Right lobe of liver (tissue), 6 donors: ENCODE measurements around the gene TMEM74B. TPM values are rescaled to one million over a fixed set of nuclear protein-coding genes. Genes with fewer than 3 reads are reported as not detected.
"Not testable (repeated sequence)": the region's sequence is repeated elsewhere in the genome, so short reads cannot be mapped to it uniquely, and the experiment has no call there.

ENCODE experiments used
- ATAC-seq, 4 donors: fragments of 200-7000 bp; cut with Tn5 transposase; one replicate each; pipeline ENCODE4 v1.9.1; 2020; ENCODE audit warnings: mild to moderate bottlenecking in 4 of 4, moderate library complexity in 4 of 4
- DNase-seq, 3 donors: peaks; one replicate each; pipeline ENCODE4 v3.0.0-alpha.2; 2020
- H3K27ac ChIP-seq, 3 donors: fragments of 200-600 bp; one replicate each; pipeline ENCODE4 v1.8.0; 2022
- H3K27me3 ChIP-seq, 2 donors: fragments of 200-600 bp; one replicate each; pipeline ENCODE4 v1.8.0; 2022
- H3K36me3 ChIP-seq, 4 donors: fragments of 200-600 bp; sonication (generic) in 1 of 4; one replicate each; pipeline versions ENCODE4 v1.5.1 to v1.8.0; 2017 to 2022; ENCODE audit warnings: control low read depth in 1 of 4
- H3K4me1 ChIP-seq, 4 donors: fragments of 200-600 bp; sonication (generic) in 1 of 4; one replicate each; pipeline versions ENCODE4 v1.5.1 to v1.8.0; 2017 to 2022; ENCODE audit warnings: control low read depth in 1 of 4
- H3K4me3 ChIP-seq, 3 donors: fragments of 200-600 bp; one replicate each; pipeline ENCODE4 v1.8.0; 2022
- H3K9me3 ChIP-seq, 4 donors: fragments of 200-600 bp; sonication (generic) in 1 of 4; one replicate each; pipeline versions ENCODE4 v1.5.1 to v1.8.0; 2017 to 2022; ENCODE audit warnings: control low read depth in 1 of 4
- POLR2A ChIP-seq: fragments of 450-650 bp; IDR thresholded peaks from one replicate; pipeline ENCODE4 v1.6.1; 2017; ENCODE audit warnings: antibody characterized with exemption, mild to moderate bottlenecking
- WGBS: methylation state at CpG from one replicate; pipeline ENCODE4 v1.1.6; 2018; ENCODE audit warnings: low coverage, low lambda C conversion rate; ENCODE audit not compliant: insufficient coverage; ENCODE audit errors: missing lambda C conversion rate; 5-methylcytosine and 5-hydroxymethylcytosine counted together
- intact Hi-C, 2 donors: fragments of 100-400 bp; cut with DNase I; formaldehyde crosslinking; loops; one replicate each; pipeline versions ENCODE4 v1.11.2 to v1.14.1; 2022
- total RNA-seq, 6 experiments: library from RNA; depleted of rRNA in 2 of 6; stranded (reverse); fragments of >200 nt in 2 of 6; fragmentation: NEBNext Ultra II Directional in 3 of 6; extraction: Animal tissue kit (Norgen Biotek cat#: 25700) in 3 of 6; gene quantifications; one replicate each; pipeline versions ENCODE4 v1.1.0 to v1.2.4, GENCODE V29; 2016 to 2023
- TF ChIP-seq, protein P1 (sequence below), 4 donors: fragments of 200-600 bp in 3 of 4; fragments of 450-650 bp in 1 of 4; IDR thresholded peaks; one replicate each; pipeline versions ENCODE4 v1.5.1 to v1.8.0; 2016 to 2022; ENCODE audit warnings: antibody characterized with exemption in 4 of 4, mild to moderate bottlenecking in 2 of 4
- donor health status: DM: no; HTN: yes; CAD: no.
- donor health status: DM: no; HTN: no; CAD: no.
- donor health status: DM: no; HTN: no; CAD: no.
- donor health status: DM: no; HTN: yes; CAD: no.
- donor health status: DM: no; HTN: yes; CAD: no.

Gene TMEM74B
- total RNA-seq, 6 experiments from 2014 or later = 0.37 to 2.8 (median 1.8) TPM

DNA sequence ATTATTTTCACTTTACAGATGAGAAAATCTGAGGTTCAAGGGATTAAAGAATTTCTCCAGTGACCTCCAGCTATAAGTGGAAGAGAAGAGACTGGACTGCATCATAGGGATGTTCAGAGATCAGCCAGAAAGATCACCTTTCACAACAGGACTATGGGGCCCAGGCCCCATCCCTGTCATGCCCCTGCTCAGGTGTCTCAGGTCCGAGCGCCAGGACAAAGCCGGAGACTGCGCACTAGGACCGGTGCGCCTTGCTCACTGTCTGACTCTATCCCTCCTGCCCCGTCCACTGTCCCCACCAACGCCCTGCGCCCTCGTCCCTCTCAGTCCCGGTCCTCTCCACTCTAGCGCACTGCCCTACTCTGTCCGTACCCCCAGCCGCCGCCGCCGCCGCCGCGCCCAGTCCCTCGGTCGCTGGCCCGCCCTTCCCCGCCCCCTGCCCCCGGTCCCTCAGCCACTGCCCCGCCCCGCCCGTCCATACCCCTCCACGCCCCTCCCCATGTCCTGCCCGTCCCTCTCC is 40.5 kb upstream of the TMEM74B start:
- intact Hi-C loops = no loop called here
- H3K4me1 ChIP-seq = peaks cover 0 to 5% (median 0%) of the 10 kb centered on the region in 4 donors
- H3K27me3 ChIP-seq = peaks cover 0 to 13% of the 10 kb centered on the region in 2 donors
- DNase-seq (no peak), ATAC-seq (peak in 1 of 4 donors; percentile 47)
- no peak for TF ChIP-seq POLR2A
- TF ChIP-seq, protein P1, sequence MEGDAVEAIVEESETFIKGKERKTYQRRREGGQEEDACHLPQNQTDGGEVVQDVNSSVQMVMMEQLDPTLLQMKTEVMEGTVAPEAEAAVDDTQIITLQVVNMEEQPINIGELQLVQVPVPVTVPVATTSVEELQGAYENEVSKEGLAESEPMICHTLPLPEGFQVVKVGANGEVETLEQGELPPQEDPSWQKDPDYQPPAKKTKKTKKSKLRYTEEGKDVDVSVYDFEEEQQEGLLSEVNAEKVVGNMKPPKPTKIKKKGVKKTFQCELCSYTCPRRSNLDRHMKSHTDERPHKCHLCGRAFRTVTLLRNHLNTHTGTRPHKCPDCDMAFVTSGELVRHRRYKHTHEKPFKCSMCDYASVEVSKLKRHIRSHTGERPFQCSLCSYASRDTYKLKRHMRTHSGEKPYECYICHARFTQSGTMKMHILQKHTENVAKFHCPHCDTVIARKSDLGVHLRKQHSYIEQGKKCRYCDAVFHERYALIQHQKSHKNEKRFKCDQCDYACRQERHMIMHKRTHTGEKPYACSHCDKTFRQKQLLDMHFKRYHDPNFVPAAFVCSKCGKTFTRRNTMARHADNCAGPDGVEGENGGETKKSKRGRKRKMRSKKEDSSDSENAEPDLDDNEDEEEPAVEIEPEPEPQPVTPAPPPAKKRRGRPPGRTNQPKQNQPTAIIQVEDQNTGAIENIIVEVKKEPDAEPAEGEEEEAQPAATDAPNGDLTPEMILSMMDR (IDR thresholded peaks at IDR 0.05) = no peak
- no peak overlapping the region for H3K27ac ChIP-seq
- H3K36me3 ChIP-seq = no peaks in the 10 kb centered on the region
- no peaks in the 10 kb centered on the region for H3K9me3 ChIP-seq
- WGBS = 1% methylated on average over 10 of the region's 30 CpGs
- peak overlapping the region in 2 of 3 donors; percentile 31 to 39 for H3K4me3 ChIP-seq

DNA sequence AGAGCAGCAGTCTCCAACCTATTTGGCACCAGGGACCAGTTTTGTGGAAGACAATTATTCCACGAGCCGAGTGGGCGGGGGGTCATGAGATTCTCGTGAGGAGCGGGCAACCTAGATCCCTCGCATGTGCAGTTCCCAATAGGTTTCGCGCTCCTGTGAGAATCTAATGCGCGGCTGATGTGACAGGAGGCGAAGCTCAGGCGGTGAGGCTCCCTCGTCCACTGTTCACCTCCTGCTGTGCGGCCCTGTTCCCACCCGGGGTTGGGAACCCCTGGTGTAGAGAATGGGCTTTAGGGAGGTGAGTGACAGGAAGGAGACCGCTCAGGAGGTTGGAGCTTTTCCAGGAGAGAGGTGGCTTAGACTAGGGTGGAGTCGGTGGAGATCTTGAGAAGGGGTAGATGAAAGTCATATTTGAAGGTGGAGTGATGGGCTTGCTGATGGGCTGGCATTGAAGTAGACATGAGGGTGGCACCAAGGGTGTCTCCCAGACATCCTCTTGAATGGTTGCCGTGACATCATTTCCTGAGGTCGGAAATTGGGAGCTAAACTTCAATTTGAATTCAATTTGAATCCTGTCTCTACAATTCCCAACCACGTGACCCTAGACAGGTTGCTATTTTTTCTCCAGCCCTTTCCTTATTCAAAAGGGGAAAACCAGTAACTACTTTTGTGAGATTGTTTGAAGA is 39.6 kb upstream of the TMEM74B start:
- H3K9me3 ChIP-seq = no peaks in the 10 kb centered on the region
- no peak overlapping the region for H3K27ac ChIP-seq
- H3K36me3 ChIP-seq = no peaks in the 10 kb centered on the region
- no peak for DNase-seq
- H3K4me1 ChIP-seq = peaks cover 0 to 5% (median 0%) of the 10 kb centered on the region in 4 donors
- TF ChIP-seq, protein P1 (IDR thresholded peaks at IDR 0.05) = no peak
- no peak for TF ChIP-seq POLR2A
- no peak overlapping the region for H3K4me3 ChIP-seq
- intact Hi-C loops = no loop called here
- no peak for ATAC-seq
- H3K27me3 ChIP-seq = peaks cover 0 to 13% of the 10 kb centered on the region in 2 donors
- 78% methylated on average over 13 of the region's 20 CpGs for WGBS

DNA sequence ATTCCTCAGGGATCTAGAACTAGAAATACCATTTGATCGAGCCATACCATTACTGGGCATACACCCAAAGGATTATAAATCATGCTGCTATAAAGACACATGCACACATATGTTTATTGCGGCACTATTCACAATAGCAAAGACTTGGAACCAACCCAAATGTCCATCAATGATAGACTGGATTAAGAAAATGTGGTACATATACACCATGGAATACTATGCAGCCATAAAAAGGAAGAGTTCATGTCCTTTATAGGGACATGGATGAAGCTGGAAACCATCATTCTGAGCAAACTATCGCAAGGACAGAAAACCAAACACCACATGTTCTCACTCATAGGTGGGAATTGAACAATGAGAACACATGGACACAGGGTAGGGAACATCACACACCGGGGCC is 38.0 kb upstream of the TMEM74B start:
- ATAC-seq, H3K27ac ChIP-seq, DNase-seq, H3K4me1 ChIP-seq, H3K36me3 ChIP-seq, H3K4me3 ChIP-seq, intact Hi-C loops, H3K9me3 ChIP-seq, H3K27me3 ChIP-seq: not testable (repeated sequence)
- WGBS = 90% methylated on average over 1 of the region's 4 CpGs

DNA sequence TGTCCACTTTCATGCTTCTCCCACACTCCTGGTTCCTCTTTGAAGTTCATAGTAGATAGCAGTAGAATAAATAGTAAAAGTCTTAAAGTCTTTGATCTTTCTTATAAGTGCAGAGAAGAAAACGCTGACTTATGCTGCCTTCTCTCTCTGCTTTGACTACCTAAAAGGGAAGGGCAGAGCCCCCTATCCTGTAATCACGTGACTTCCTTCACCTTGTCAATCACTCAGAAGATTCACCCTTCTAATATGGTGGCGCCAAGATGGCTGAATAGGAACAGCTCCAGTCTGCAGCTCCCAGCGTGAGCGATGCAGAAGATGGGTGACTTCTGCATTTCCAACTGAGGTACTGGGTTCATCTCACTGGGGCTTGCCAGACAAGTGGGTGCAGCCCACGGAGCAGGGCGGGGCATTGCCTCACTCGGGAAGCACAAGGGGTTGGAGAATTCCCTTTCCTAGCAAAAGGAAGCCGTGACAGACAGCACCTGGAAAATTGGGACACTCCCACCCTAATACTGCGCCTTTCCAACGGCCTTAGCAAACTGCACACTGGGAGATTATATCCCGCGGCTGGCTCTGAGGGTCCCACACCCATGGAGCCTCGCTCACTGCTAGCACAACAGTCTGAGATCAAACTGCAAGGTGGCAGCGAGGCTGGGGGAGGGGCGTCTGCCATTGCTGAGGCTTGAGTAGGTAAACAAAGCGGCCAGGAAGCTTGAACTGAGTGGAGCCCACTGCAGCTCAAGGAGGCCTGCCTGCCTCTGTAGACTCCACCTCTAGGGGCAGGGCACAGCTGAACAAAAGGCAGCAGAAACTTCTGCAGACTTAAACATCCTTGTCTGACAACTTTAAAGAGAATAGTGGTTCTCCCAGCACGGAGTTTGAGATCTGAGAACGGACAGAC is 32.0 kb upstream of the TMEM74B start:
- ATAC-seq, DNase-seq, H3K4me3 ChIP-seq, H3K27ac ChIP-seq, H3K27me3 ChIP-seq, H3K9me3 ChIP-seq, H3K4me1 ChIP-seq, H3K36me3 ChIP-seq, intact Hi-C loops: not testable (repeated sequence)
- WGBS = 56% methylated on average over 5 of the region's 19 CpGs

DNA sequence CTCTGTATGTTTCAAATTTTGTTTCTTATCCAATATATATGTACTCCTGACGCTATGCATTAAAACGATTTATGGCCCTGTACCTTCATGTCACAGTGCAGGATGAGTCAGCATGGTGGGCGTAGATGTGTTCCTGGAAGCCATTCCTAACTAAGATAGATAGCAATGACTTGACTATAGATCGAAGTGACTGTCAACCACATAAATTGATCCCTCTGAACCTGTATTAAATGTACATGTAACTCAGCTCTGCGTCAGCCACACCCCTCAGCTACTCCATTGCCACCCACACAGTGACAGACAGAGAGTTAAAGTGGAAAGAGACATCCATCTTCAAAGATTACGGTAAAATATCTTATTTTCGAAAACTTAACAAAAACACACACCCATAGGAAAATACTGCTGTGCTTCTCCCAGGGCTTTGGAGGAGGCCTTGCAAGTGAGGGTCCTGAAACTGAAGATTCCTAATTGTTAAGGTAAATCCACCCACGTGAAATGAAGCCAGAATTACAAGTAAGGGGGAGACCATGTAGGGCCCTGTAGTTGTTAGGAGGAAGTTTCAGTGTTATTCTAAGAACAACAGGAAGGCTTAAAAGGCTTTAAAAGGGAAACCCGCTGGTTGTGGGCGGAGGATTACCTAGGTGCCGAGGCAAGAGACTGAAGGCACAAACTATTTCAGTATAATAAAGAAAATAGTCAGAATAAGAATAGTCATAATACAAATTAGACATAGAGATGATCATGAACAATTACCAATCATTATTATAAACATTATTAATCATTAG is 30.8 kb upstream of the TMEM74B start:
- ATAC-seq (no peak), DNase-seq (no peak)
- no peaks in the 10 kb centered on the region for H3K27me3 ChIP-seq
- no peak overlapping the region for H3K27ac ChIP-seq
- H3K4me3 ChIP-seq = no peak overlapping the region
- no peaks in the 10 kb centered on the region for H3K36me3 ChIP-seq
- no peaks in the 10 kb centered on the region for H3K4me1 ChIP-seq
- 60% methylated on average over 11 of the region's 11 CpGs for WGBS
- TF ChIP-seq, protein P1 (IDR thresholded peaks at IDR 0.05) = no peak
- no peak for TF ChIP-seq POLR2A
- no peaks in the 10 kb centered on the region for H3K9me3 ChIP-seq
- intact Hi-C loops = no loop called here
